Measurements from ENCODE around the gene INSYN2B.

INSYN2B gene

DNA sequence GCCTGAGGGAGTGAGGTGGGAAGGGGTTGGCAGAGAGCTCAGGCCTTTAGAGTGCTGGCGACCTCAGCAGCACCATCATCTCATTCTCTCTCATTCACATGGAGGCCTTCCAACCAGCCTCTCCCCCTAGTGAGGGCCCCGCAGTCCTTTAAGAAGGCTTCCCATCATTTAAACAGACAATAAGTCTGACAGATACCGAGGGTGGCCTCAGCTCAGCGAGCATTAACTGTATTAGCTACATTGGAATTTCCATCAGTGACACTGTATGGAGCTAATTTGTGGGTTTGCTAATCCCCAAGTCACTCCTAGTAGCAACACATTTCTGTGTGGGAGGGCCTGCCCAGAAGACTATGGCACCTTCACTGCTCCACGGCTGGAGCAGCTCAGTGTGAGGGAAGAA is 75.8 kb downstream of the INSYN2B start:
- no peak overlapping the region for H3K4me3 ChIP-seq

DNA sequence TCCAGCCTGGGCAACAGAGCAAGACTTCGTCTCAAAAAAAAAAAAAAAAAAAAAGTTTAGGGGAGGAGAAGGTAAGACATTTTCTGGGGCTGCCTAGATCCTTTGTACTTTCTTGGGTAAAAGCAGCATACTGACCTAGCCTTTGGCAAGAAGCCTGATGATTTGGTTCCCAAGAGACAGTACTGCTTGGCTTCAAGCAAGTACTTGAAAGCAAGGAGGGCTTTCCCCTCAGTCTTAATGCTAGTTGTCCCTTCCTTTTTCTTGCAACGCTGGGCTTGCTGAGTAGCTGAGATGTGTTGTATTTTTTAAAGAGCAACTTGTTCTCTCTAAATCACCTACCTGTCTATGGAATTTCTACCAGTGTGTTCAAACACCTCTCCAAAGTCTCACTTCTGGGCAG is 76.2 kb downstream of the INSYN2B start:
- H3K4me3 ChIP-seq: no peak overlapping the region
- H3K27ac ChIP-seq: no peak overlapping the region

More for the DNA sequence above, 75.8 kb downstream of the INSYN2B start:
- H3K27ac ChIP-seq: no peak overlapping the region

DNA sequence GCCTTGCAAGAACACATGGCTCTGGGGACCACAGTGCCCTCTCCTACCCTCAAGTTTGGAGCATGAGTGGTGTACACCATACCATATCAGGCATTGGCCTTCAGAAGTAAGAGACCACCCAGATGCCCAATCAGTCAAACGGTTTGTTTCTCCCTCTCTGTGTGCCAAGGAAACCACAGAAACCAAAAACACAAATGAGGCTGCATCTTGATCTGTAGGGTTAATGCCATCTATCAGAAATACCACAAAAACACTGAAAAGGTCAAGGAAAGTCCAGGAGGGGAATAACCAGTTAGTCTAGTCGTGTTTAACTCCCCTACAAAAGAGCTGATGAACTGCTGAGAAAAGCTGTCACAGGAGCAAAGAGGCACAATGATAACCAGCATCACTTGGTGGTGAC is 78.4 kb downstream of the INSYN2B start:
- H3K27ac ChIP-seq: no peak overlapping the region
- H3K4me3 ChIP-seq: no peak overlapping the region

DNA sequence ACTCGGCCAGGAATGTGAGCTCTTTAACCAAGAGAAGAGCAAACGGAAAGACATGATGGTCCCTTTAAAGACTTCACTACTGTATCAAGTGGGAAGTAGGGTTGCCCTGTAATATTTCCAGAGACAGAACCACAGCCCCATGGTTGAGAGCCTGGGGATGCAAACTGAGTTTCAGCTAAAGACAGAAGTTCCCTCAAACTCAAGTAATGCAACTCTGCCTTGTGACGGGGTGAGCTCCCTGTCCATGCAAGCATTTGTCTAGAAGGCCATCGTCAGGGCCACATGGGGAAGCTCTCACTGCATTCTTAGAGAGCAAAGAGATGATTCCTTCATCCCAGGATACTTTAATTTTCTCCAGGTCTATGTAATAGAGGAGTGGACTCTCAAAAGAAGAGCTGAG is 82.8 kb downstream of the INSYN2B start:
- Histone ChIP-seq H3K4me3 (no peak overlapping the region), H3K27ac (no peak overlapping the region)

DNA sequence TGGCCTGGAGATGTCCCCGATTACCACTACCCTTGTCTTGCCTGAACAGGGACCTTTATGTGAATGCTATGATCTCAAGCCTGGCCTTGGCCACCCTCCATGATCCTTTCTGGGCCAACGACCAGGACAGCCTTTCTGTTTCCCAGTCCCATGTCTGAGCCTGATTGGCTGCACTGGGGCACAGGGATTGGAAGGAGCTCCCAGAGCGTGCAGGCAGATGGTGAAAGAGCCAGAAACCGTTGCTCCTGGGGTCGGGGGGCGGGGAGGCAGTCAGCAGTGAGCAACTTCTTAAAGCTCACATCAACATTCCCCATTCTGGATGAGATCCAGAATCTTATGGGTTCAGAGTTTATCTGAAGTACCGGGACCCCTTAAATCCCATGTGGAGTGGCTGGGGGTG is 84.4 kb downstream of the INSYN2B start:
- H3K27ac ChIP-seq: no peak overlapping the region
- H3K4me3 ChIP-seq: no peak overlapping the region

DNA sequence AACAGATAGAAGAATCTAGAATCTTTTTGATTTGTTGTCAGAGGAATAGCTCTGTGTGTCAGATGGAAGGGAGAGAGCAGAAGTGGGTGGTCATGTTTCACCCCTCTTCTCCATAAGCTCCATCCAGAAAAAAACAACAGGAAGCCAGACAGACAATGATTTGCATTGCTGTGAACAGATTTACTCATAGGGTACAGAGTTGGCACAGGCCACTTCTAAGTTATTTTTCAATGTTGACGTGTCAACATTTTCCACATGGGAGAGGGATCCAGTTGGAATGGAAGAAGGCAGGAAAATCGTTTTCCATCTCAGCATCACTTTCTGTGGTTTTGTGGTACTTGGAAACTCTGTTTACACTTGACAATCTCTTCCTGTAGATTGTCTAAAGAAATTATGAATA is 86.7 kb downstream of the INSYN2B start:
- Histone ChIP-seq H3K27ac (no peak overlapping the region), H3K4me3 (no peak overlapping the region)

DNA sequence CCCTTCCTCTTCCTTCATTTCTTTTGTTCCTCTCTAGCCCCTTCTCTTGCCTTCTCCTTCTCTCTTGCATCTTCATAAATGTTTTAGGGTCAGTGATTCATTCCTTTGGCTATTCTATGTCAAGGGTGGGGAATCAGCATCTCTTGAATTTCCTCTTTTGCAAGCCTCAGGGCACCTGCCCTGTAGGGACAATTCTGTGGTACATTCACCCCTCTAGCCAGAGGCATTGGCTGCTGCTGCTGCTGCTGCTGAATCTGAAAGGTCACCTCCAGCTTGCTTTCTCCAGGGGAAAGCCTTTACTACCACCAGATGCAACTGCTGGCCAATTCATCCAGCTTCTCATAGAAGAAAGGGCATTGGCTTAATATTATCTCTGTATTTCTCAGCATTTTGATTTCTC is 87.3 kb downstream of the INSYN2B start:
- H3K4me3 ChIP-seq: no peak overlapping the region
- H3K27ac ChIP-seq: no peak overlapping the region

DNA sequence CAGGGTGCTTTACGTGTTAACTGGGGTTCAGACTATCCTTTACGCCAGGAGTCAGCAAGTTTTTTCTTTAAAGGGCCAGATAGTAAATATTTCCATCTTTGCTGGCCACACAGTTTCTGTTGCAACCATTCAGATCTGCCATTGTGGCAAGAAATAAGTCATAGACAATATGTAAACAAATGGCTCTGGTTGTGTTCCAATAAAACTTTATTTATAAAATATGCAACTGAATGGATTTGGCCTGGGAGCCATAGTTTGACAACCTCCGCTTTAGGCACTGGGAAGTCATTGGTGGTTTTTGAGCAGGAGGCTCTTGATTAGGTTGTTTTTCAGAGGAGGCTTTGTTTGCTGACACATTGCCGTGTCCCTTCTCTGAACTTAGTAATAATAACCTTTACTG is 90.7 kb downstream of the INSYN2B start:
- Histone ChIP-seq H3K4me3 (no peak overlapping the region), H3K27ac (no peak overlapping the region)

DNA sequence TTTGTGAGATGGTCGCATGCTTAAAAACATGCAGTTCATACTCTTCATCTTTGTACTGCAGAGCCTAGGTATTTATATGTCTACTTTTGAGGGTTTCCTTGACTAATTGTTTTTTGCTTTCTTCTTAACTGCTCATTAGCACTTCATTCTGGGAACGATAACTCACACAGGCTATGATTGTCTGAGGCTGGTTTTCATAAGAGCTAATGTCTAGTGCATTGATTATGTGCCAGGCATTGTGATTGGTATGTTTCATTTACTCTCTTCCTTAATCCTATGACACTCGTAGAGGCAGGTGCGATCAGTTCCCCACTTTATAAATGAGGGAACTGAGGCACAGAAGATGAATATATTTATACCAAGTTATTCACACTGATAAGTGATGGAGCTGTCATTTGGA is 93.6 kb downstream of the INSYN2B start:
- Histone ChIP-seq H3K4me3 (no peak overlapping the region), H3K27ac (no peak overlapping the region)

DNA sequence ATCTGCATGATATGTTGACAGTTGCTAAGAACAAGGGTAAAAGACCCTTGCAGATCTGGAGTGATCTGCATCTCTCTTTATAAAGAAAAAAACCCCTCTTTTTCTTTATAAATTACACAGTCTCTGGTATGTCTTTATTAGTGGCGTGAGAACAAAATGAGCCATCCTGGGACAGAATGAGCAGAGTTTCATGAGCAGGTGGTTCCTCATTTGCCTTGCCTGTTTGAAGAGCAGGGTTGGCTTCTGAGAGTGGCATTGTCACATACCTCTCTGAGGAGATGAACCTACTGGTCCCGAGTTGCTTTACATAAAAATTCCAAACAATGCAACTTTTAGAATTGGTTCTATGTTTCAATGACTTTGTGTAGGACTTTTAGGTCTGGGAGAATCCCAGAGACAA is 94.3 kb downstream of the INSYN2B start:
- Histone ChIP-seq H3K27ac (no peak overlapping the region), H3K4me3 (no peak overlapping the region)

DNA sequence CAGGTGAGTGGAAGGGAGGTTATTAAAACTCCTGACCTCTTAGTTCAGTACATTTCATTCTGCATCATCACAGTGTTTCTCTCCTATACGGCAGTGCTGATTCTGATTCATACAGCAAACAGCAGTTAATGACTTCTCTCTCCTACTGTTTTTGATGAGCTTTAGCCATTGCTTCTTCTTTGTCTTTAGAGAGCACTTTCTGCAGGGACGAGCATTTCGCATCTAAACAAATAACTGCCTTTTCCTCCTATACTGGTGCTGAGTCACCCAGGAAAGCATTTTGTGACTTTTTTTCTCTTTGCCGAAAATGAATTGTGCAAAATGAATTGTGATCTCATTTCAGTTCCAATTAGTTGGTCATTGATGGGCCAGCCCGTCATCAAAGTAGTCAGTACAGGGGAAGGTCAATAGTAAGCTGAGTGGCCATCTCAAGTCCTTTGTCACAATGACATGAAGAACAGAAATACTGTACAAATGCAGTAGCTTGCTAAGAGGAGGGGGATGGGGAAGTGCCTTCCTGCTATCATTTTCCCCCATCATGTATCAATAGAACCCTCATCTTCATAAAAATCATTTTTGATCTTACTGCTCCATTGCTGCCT is 98.5 kb downstream of the INSYN2B start:
- H3K4me3 ChIP-seq: no peak overlapping the region
- no peak overlapping the region for H3K27ac ChIP-seq

DNA sequence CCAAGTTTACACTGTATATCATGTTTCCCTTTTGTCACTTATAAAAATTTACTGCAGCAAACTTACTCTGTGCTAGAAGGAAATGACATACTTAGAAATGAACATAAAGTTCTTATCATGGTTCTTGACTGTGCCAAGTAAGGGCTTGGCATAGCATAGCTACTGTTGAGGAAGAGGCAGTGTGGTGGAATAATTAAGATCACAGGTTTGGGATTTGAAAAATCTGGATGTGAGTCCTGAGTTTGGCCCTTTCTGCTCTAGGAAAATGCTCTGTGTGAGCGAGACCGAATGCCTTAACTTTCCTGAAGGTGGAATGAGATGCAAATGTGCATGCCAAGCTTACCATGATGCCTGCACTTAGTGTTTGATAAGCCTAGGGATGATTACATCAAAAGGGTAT is 99.5 kb downstream of the INSYN2B start:
- Histone ChIP-seq H3K4me3 (no peak overlapping the region), H3K27ac (peak overlapping the region in 1 of 21 experiments; percentile 24)

DNA sequence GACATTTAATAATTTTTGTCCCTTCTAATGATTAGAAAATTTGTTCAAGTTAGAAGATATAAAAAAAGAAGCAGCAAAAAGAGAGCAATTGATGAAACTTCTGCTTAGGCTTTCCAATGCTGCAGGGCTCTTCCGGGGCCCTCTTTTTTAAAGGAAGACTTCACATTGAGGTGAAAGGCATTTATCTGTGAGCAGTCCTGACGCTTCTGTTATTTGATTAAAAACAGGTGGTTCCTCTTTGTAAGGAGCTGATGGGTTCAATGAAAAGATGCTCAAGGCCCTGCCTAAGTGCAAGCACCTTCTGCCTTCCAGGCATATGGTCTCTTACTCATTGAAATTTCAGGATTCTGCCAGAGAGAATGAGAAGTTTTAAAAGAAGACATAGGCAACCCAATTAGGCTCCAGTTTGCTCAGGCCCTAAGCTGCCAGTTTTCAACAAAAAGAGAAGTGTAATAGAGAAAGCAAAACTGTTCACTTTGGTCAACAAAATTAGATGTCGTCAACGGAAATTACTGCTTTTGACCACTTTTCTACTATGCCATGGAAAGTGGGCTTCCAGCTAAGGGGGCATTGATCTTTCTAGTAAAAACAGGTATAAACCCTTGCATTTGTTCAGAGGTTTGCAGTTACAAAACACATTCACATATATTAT is 100.2 kb downstream of the INSYN2B start:
- H3K27ac ChIP-seq: peak overlapping the region in 2 of 21 experiments; percentile 4 to 24

DNA sequence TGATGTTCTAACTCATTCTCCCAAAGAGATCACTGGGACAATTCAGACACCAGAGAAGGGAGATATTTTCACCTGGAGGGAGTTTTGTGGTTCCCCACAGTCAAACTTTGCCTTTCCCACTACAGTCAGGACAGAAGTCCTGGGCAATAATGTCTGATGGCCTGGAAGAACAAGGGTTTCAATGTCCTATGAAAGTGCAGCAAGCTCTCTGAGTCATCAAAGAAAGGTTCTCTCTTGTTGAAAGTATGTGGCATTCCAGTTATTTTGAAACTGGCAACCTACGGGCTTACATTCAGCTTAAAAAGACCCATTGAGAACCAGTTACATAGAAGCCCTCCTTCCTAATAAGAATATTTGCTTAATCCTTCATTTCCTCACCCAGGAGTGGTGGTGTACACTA is 103.9 kb downstream of the INSYN2B start:
- H3K4me3 ChIP-seq: no peak overlapping the region
- peak overlapping the region in 2 of 21 experiments; percentile 49 to 59 for H3K27ac ChIP-seq

More for the DNA sequence above, 100.2 kb downstream of the INSYN2B start:
- H3K4me3 ChIP-seq: no peak overlapping the region

DNA sequence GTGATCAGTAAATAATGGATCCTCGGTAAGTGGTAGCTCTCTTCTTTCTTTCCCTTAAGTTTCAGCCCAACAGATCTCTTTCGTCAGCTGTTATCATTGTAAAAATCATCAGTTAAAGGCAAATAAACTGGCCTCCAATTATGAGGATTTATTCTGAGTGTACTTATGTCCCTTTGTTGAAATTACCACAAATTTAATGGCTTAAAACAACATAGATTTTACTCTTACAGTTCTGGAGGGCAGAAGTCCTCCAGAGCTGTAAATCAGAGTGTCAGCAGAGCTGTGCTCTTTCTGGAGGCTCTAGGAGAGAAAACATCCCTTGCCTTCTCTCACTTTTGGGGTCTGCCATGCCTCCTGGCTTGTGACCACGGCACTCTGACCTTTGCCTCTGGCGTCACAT is 104.6 kb downstream of the INSYN2B start:
- H3K4me3 ChIP-seq: no peak overlapping the region
- peak overlapping the region in 3 of 21 experiments; percentile 23 to 59 (median 49) for H3K27ac ChIP-seq

DNA sequence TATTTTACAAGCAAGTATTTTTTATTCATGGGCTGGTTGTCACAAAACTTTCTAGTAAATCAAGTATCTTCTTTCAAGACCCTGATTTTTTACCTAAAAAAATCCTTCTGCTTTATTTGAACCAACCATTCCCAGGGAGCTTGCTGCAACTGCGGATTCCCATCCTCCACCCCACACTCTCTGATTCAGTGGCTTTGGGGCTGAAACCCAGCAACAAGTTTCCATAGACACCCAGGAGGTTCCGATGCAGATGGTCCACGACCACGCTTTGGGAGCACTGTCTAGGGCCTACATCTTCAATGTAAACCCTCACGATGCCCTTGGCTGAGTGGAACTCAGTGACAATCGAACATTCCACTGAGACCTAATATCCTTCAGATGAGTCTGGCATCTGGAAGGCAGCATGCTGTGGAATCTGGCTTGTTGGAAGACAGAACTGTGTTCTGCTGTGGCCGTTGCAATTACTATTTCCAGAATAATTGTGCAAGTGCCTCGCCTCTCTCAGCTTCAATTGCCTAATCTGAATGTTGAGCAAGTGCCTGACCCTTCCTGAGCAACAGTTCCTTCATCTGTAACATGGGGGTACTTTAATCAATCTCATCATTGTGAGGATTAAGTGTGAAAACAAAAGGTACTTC is 105.1 kb downstream of the INSYN2B start:
- peak overlapping the region in 2 of 21 experiments; percentile 4 to 5 for H3K27ac ChIP-seq

DNA sequence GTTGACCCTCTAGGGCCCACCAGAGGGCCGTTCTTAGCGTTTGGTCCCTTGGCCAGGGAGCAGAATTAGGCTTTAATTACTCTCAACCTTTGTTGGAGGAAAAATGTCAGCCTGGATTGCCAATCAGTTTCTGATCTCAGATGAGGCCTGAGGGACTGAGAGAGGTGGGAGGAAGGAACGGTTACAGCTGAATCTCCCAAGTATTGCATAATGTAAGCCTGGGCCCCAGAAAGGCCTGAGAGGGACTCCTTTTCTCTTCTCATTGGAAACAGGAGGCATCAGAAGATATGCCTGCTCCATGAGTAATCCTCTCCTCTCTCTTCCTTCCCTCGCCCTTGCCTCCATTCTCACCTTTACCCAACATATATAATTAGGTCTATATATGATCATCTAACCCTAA is 105.7 kb downstream of the INSYN2B start:
- H3K4me3 ChIP-seq: no peak overlapping the region
- H3K27ac ChIP-seq: peak overlapping the region in 3 of 21 experiments; percentile 5 to 11 (median 6)

More for the DNA sequence above, 105.1 kb downstream of the INSYN2B start:
- no peak overlapping the region for H3K4me3 ChIP-seq

DNA sequence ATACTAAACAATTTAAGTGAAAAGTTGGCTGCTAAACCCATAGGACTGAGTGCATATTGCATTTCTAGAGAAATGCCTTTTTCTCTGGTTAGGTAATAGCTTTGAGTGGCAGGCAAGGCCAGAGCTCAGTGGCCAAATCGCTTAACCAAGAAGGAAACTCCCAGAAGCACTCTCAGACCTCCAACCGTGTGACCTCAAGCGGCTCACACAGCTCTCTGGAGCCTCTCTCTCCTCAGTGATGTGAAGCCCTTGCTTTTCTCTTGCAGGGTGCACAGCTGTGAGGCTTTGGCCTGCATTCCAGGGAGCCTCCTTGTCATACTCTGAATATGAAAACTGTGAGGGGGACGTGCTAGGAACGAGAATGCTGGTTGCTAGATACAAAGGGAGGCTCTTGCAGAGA is 106.7 kb downstream of the INSYN2B start:
- Histone ChIP-seq H3K4me3 (no peak overlapping the region), H3K27ac (no peak overlapping the region)

DNA sequence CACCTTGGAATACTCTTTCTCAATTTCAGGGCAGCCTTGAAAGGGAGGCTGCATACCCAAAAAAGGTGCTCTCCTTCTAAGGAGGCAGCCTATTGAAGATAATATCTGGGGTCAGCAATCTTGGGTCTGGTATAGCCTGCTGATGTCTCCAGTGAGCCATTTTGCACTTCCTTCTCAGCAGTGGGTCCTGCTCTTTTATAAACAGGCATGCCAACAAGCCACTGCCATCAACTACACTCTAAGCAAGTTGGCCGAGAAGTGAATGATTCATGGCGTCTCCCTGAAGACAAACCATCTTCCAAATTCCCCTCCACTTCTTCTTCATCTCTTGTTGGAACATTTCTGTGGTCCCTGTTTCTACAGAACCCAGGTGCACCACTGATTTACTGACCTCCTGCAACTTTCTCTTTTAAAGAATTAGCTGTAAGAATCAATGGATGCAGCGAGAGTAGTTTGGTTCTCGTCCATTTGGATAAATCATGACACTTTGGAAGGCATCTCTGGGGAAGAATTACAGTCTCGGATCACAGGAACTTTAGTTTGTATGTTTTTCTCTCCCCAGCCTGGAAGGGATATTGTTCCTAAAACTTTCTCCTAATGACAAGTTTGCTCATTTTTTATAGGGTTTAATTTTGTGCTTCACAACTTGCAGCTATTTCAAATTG is 108.3 kb downstream of the INSYN2B start:
- H3K27ac ChIP-seq: no peak overlapping the region
- no peak overlapping the region for H3K4me3 ChIP-seq

DNA sequence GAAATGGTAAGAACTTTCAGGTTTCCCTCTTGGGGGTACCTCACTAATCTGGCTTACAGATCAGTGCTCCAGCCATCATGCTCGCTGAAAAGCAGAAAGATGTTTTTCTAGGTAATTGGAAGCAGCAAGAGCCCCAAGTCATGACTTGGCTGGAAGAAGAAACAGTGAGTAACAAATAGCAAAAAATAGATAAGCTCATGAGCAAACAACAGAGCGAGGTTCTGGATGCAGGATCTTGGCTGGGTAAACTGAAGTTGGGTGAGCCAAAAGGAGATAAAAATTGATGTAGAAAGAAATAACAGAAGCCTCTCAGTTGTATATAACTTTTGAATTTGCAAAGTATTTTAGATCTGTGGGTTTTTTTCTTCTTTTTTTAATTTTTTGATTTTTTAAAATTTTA is 110.1 kb downstream of the INSYN2B start:
- Histone ChIP-seq H3K27ac (no peak overlapping the region), H3K4me3 (no peak overlapping the region)

DNA sequence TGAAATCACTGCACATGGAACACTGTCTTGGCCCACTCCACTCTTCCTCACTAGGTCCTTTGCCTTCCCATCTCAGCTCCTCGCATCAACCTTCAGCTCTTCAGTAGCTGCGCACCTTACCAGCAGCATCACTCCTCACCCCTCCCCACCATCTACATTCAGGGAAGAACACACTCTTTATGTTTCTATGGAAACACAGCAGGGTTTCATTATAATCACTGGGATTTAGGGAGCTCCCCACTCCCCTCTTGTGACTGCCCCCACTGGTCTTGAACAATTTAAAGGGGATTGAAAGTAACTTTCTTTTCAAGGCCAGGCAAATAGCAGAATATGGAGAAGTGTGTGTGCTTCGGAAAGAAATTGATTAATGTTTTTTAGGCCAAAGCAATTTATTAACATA is 111.2 kb downstream of the INSYN2B start:
- H3K27ac ChIP-seq: no peak overlapping the region
- H3K4me3 ChIP-seq: no peak overlapping the region

Measured in skin epidermis (tissue), 12 donors.